Measurements from ENCODE around the gene MPP3. TPM values are rescaled to one million over a fixed set of nuclear protein-coding genes. Genes with fewer than 3 reads are reported as not detected.

The MPP3 gene
- total RNA-seq, 1 donor from 2014 or later = 6.1 TPM

GRCh38 chr17:43855061-43855460 is 22.1 kb upstream of the MPP3 start:
- no peaks in the 10 kb centered on the region for H3K9me3 Mint-ChIP-seq
- H3K4me1 Mint-ChIP-seq = peaks cover 6% of the 10 kb centered on the region
- Histone ChIP-seq H3K36me3 (no peaks in the 10 kb centered on the region), H3K9me3 (ENCODE audit: low read depth) (no peaks in the 10 kb centered on the region), H3K27me3 (no peaks in the 10 kb centered on the region), H3K79me2 (ENCODE audit: low read depth) (no peaks in the 10 kb centered on the region), H3K4me2 (no peak overlapping the region), H4K20me1 (ENCODE audit: low read depth) (no peaks in the 10 kb centered on the region), H3F3A (ENCODE audit: low read depth) (no peaks in the 10 kb centered on the region), H2AFZ (replicated peaks) (no peak overlapping the region), H3K4me1 (no peaks in the 10 kb centered on the region), H3K4me3 (no peak overlapping the region), H3K9ac (no peak overlapping the region), H3K27ac (no peak overlapping the region)
- no peak for DNase-seq (ENCODE audit: low spot score)
- TF ChIP-seq CTCF (IDR thresholded peaks at IDR 0.05) = no peak
- TF ChIP-seq EZH2phosphoT487 (IDR thresholded peaks at IDR 0.05) = no peak
- no peak for TF ChIP-seq EZH2 (IDR thresholded peaks at IDR 0.05)
- H3K27ac Mint-ChIP-seq = no peak overlapping the region
- H3K4me3 Mint-ChIP-seq = no peak overlapping the region
- peaks cover 7% of the 10 kb centered on the region for H3K27me3 Mint-ChIP-seq (ENCODE audit: insufficient read depth, low read depth)
- H3K36me3 Mint-ChIP-seq = no peaks in the 10 kb centered on the region

GRCh38 chr17:43854498-43854897 is 21.6 kb upstream of the MPP3 start:
- no peaks in the 10 kb centered on the region for H3K9me3 ChIP-seq (ENCODE audit: low read depth)
- Mint-ChIP-seq H3K27me3 (ENCODE audit: insufficient read depth, low read depth) (peaks cover 5% of the 10 kb centered on the region), H3K4me3 (no peak overlapping the region), H3K9me3 (no peaks in the 10 kb centered on the region), H3K4me1 (peaks cover 6% of the 10 kb centered on the region), H3K27ac (no peak overlapping the region), H3K36me3 (no peaks in the 10 kb centered on the region)
- no peak for DNase-seq (ENCODE audit: low spot score)
- no peak overlapping the region for H3K27ac ChIP-seq
- no peaks in the 10 kb centered on the region for H3K36me3 ChIP-seq
- H3K79me2 ChIP-seq (ENCODE audit: low read depth) = no peaks in the 10 kb centered on the region
- H2AFZ ChIP-seq (replicated peaks) = no peak overlapping the region
- H3F3A ChIP-seq (ENCODE audit: low read depth) = no peaks in the 10 kb centered on the region
- H4K20me1 ChIP-seq (ENCODE audit: low read depth) = no peaks in the 10 kb centered on the region
- no peak overlapping the region for H3K4me2 ChIP-seq
- no peaks in the 10 kb centered on the region for H3K27me3 ChIP-seq
- H3K9ac ChIP-seq = no peak overlapping the region
- H3K4me3 ChIP-seq = no peak overlapping the region
- TF ChIP-seq CTCF (IDR thresholded peaks at IDR 0.05) = no peak
- TF ChIP-seq EZH2 (IDR thresholded peaks at IDR 0.05) = no peak
- no peak for TF ChIP-seq EZH2phosphoT487 (IDR thresholded peaks at IDR 0.05)
- no peaks in the 10 kb centered on the region for H3K4me1 ChIP-seq

- H3K27me3 ChIP-seq = no peaks in the 10 kb centered on the region
These were observed 20.6 kb upstream of the MPP3 start for GRCh38 chr17:43853546-43853945.

More at GRCh38 chr17:43853546-43853945, 20.6 kb upstream of the MPP3 start:
- no peak overlapping the region for H3K27ac Mint-ChIP-seq
- H4K20me1 ChIP-seq (ENCODE audit: low read depth) = no peaks in the 10 kb centered on the region
- peaks cover 3% of the 10 kb centered on the region for H3K4me1 Mint-ChIP-seq
- H3K9me3 ChIP-seq (ENCODE audit: low read depth) = no peaks in the 10 kb centered on the region
- H3K4me3 Mint-ChIP-seq = no peak overlapping the region
- no peaks in the 10 kb centered on the region for H3K4me1 ChIP-seq
- no peak for DNase-seq (ENCODE audit: low spot score)
- no peak overlapping the region for H2AFZ ChIP-seq (replicated peaks)
- no peak overlapping the region for H3K27ac ChIP-seq
- H3F3A ChIP-seq (ENCODE audit: low read depth) = no peaks in the 10 kb centered on the region
- no peak overlapping the region for H3K4me2 ChIP-seq
- TF ChIP-seq CTCF (IDR thresholded peaks at IDR 0.05) = no peak
- TF ChIP-seq EZH2phosphoT487 (IDR thresholded peaks at IDR 0.05) = no peak
- no peak for TF ChIP-seq EZH2 (IDR thresholded peaks at IDR 0.05)
- peaks cover 2% of the 10 kb centered on the region for H3K27me3 Mint-ChIP-seq (ENCODE audit: insufficient read depth, low read depth)
- no peaks in the 10 kb centered on the region for H3K79me2 ChIP-seq (ENCODE audit: low read depth)
- no peak overlapping the region for H3K4me3 ChIP-seq
- H3K36me3 Mint-ChIP-seq = no peaks in the 10 kb centered on the region
- H3K9ac ChIP-seq = no peak overlapping the region
- no peaks in the 10 kb centered on the region for H3K36me3 ChIP-seq
- H3K9me3 Mint-ChIP-seq = no peaks in the 10 kb centered on the region

Data from neural progenitor cell (in vitro differentiated cells).